ENCODE data around the gene ST3GAL4.
A peak's percentile ranks its signal among the peaks of the same experiment; 100 is the strongest.

Gene ST3GAL4

GRCh38 chr11:126431401-126432064 is 76.0 kb downstream of the ST3GAL4 start:
- ATAC-seq = no peak

- ATAC-seq = no peak
Observed at GRCh38 chr11:126432065-126432461, 76.6 kb downstream of the ST3GAL4 start.

- no peak for ATAC-seq
Observed at GRCh38 chr11:126432525-126432924, 77.0 kb downstream of the ST3GAL4 start.

GRCh38 chr11:126433244-126433846 is 77.9 kb downstream of the ST3GAL4 start:
- ATAC-seq = no peak

GRCh38 chr11:126433989-126434949 is 78.8 kb downstream of the ST3GAL4 start:
- ATAC-seq = no peak

GRCh38 chr11:126434950-126435335 is 79.5 kb downstream of the ST3GAL4 start:
- ATAC-seq = no peak

GRCh38 chr11:126436209-126436755 is 80.8 kb downstream of the ST3GAL4 start:
- no peak for ATAC-seq

- no peak for ATAC-seq
Observed at GRCh38 chr11:126437731-126438130, 82.2 kb downstream of the ST3GAL4 start.

GRCh38 chr11:126438272-126438671 is 82.8 kb downstream of the ST3GAL4 start:
- ATAC-seq = no peak

GRCh38 chr11:126438691-126439090 is 83.2 kb downstream of the ST3GAL4 start:
- ATAC-seq = no peak

- ATAC-seq = no peak
Observed at GRCh38 chr11:126440276-126440675, 84.8 kb downstream of the ST3GAL4 start.

- peak; percentile 48 to 73 for ATAC-seq
Observed at GRCh38 chr11:126440792-126441514, 85.5 kb downstream of the ST3GAL4 start.

GRCh38 chr11:126443120-126443519 is 87.6 kb downstream of the ST3GAL4 start:
- no peak for ATAC-seq

GRCh38 chr11:126444072-126444471 is 88.6 kb downstream of the ST3GAL4 start:
- ATAC-seq = no peak

GRCh38 chr11:126446581-126446980 is 91.1 kb downstream of the ST3GAL4 start:
- ATAC-seq = no peak

GRCh38 chr11:126450198-126450597 is 94.7 kb downstream of the ST3GAL4 start:
- ATAC-seq = no peak

GRCh38 chr11:126450806-126451205 is 95.3 kb downstream of the ST3GAL4 start:
- ATAC-seq = no peak

- ATAC-seq = no peak
Observed at GRCh38 chr11:126451211-126451802, 95.8 kb downstream of the ST3GAL4 start.

GRCh38 chr11:126452241-126453101 is 97.0 kb downstream of the ST3GAL4 start:
- ATAC-seq = no peak

- ATAC-seq = no peak
Observed at GRCh38 chr11:126456089-126456488, 100.6 kb downstream of the ST3GAL4 start.
